SU-DHL-6 (cell line): Measurements from ENCODE around the gene PILRB.

Experiments
- CTCF ChIP-seq: fragments of 200-600 bp; sonication (generic); IDR thresholded peaks from one replicate; pipeline ENCODE4 v1.5.1; 2017; ENCODE audit warnings: antibody characterized with exemption, mild to moderate bottlenecking, low read length, moderate library complexity; ENCODE audit not compliant: insufficient read depth, poor library complexity, severe bottlenecking
- EZH2phosphoT487 ChIP-seq: fragments of 200-600 bp; sonication (generic), shearing (Covaris generic); conservative IDR thresholded peaks from 2 replicates; pipeline ENCODE4 v1.6.1; 2018; ENCODE audit warnings: mild to moderate bottlenecking, antibody characterized with exemption, low read length, moderate library complexity, mixed read lengths

GRCh38 chr7:100386940-100387339 is 29.0 kb downstream of the PILRB start:
- TF ChIP-seq CTCF, result no peak
- no peak for TF ChIP-seq EZH2phosphoT487
